Karpas-422 (cell line): Measurements from ENCODE around the gene PDE11A. TPM values are rescaled to one million over a fixed set of nuclear protein-coding genes. Genes with fewer than 3 reads are reported as not detected.

Source experiments
- DNase-seq: peaks from one replicate; pipeline ENCODE4 v3.0.0-alpha.2; 2015
- H2AFZ ChIP-seq: fragments of 200-600 bp; sonication (generic); 2 replicates; pipeline ENCODE4 v1.6.1; 2014; ENCODE audit warnings: antibody characterized with exemption, low read length, mixed read lengths
- H3K27ac ChIP-seq: fragments of 200-600 bp; sonication (generic); 2 replicates; pipeline ENCODE4 v1.5.1; 2014; ENCODE audit warnings: mild to moderate bottlenecking, low read length, moderate library complexity
- H3K27me3 ChIP-seq: fragments of 200-600 bp; sonication (generic); 2 replicates; pipeline ENCODE4 v1.6.1; 2014; ENCODE audit warnings: low read length, mixed read lengths
- H3K36me3 ChIP-seq: fragments of 200-600 bp; sonication (generic); 2 replicates; pipeline ENCODE4 v1.6.1; 2014; ENCODE audit warnings: low read length, mixed read lengths; ENCODE audit not compliant: insufficient read depth
- H3K4me1 ChIP-seq: fragments of 200-600 bp; sonication (generic); 2 replicates; pipeline ENCODE4 v1.6.1; 2014; ENCODE audit warnings: mild to moderate bottlenecking, low read length, mixed read lengths
- H3K4me2 ChIP-seq: fragments of 200-600 bp; sonication (generic); 2 replicates; pipeline ENCODE4 v1.6.1; 2014; ENCODE audit warnings: low read length, low read depth, mild to moderate bottlenecking; ENCODE audit not compliant: poor library complexity, severe bottlenecking
- H3K4me3 ChIP-seq: fragments of 200-600 bp; sonication (generic); 2 replicates; pipeline ENCODE4 v1.5.1; 2014; ENCODE audit warnings: mild to moderate bottlenecking, antibody characterized with exemption, low read length, mixed read lengths
- H3K79me2 ChIP-seq: fragments of 200-600 bp; sonication (generic); 2 replicates; pipeline ENCODE4 v1.6.1; 2014; ENCODE audit warnings: mild to moderate bottlenecking, low read length, mixed read lengths
- H3K9ac ChIP-seq: fragments of 200-600 bp; sonication (generic); 2 replicates; pipeline ENCODE4 v1.6.0; 2014; ENCODE audit warnings: low read length
- H3K9me2 ChIP-seq: fragments of 200-600 bp; sonication (generic), shearing (Covaris generic); replicated peaks from 2 replicates; pipeline ENCODE4 v1.6.0; 2014; ENCODE audit warnings: mild to moderate bottlenecking, low read length, moderate library complexity; ENCODE audit not compliant: insufficient read depth
- H3K9me3 ChIP-seq: fragments of 300-700, 200-600 bp; sonication (generic); 2 replicates; pipeline ENCODE4 v1.6.1; 2014; ENCODE audit warnings: low read length, mixed read lengths
- H4K20me1 ChIP-seq: fragments of 200-600 bp; sonication (generic); 2 replicates; pipeline ENCODE4 v1.6.1; 2014; ENCODE audit warnings: mild to moderate bottlenecking, antibody characterized with exemption, low read length, low read depth; ENCODE audit not compliant: insufficient read depth
- total RNA-seq: library from RNA; depleted of rRNA; stranded (reverse); fragments of >200 nt; shearing (Covaris generic); gene quantifications from 2 replicates; pipeline ENCODE4 v1.2.3, GENCODE V29; 2014; ENCODE audit warnings: low replicate concordance

PDE11A gene
- total RNA-seq, 1 experiment from 2014 or later = 0.52 TPM

DNA sequence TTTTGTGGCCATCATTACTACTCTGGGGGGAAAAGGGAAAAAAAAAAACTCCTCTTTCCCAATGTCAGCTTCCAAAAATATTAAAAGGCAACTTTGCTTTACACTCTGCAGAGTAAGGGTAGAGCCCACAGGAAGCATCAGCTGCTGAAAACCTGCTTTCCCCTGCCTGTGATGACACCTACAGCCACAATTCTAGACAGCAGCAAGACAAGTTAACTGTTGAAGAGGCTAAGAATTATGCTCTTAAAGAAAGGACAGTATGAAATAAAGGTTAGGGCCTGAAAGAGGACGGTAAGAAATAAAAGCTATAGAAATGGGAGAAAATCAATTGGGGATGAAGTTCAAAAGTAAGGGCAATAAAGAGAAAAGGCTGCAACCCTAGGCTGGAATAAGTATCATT lies 3.0 kb downstream of the PDE11A start:
- Histone ChIP-seq H3K9ac (no peak overlapping the region), H3K4me3 (no peak overlapping the region), H3K79me2 (no peaks in the 10 kb centered on the region), H3K9me2 (no peaks in the 10 kb centered on the region), H3K4me1 (no peaks in the 10 kb centered on the region), H3K9me3 (no peaks in the 10 kb centered on the region), H3K27me3 (no peaks in the 10 kb centered on the region), H4K20me1 (no peaks in the 10 kb centered on the region), H3K36me3 (no peaks in the 10 kb centered on the region), H2AFZ (no peak overlapping the region), H3K27ac (no peak overlapping the region), H3K4me2 (no peak overlapping the region)
- no peak for DNase-seq

DNA sequence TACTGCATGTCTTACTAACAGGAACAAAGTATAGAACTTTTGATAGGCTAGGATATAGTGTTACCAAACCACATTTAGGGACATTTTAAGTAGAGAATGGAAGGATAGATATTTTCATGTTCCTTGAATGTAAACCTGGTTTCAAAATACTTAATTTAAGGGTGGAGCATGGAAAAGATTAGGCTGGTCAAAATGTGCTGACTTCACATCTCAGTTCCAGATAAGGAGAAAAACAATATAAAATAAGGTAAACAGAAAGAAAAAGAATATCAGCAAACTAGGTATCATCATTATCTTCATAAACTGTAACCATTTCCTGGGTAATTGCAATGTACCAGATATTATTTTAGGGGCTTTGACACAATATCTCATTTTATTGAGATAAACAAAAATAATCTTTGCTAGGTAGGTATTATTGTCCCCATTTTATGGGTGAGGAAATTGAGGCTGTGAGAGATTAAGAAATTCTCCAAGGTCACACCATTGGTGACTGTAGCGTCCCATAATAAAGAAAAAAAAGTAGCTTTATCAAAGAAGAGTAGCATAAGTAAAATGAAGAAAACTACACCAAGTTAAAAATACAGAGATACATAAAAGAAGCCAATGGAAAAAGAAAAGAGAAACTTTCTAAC lies 3.6 kb downstream of the PDE11A start:
- H3K79me2 ChIP-seq = no peaks in the 10 kb centered on the region
- H3K9me2 ChIP-seq = no peaks in the 10 kb centered on the region
- H3K9ac ChIP-seq = no peak overlapping the region
- no peak overlapping the region for H3K27ac ChIP-seq
- H3K4me1 ChIP-seq = no peaks in the 10 kb centered on the region
- no peak overlapping the region for H3K4me2 ChIP-seq
- no peaks in the 10 kb centered on the region for H3K36me3 ChIP-seq
- H3K27me3 ChIP-seq = no peaks in the 10 kb centered on the region
- no peaks in the 10 kb centered on the region for H4K20me1 ChIP-seq
- no peak overlapping the region for H3K4me3 ChIP-seq
- DNase-seq = no peak
- no peak overlapping the region for H2AFZ ChIP-seq
- H3K9me3 ChIP-seq = no peaks in the 10 kb centered on the region

DNA sequence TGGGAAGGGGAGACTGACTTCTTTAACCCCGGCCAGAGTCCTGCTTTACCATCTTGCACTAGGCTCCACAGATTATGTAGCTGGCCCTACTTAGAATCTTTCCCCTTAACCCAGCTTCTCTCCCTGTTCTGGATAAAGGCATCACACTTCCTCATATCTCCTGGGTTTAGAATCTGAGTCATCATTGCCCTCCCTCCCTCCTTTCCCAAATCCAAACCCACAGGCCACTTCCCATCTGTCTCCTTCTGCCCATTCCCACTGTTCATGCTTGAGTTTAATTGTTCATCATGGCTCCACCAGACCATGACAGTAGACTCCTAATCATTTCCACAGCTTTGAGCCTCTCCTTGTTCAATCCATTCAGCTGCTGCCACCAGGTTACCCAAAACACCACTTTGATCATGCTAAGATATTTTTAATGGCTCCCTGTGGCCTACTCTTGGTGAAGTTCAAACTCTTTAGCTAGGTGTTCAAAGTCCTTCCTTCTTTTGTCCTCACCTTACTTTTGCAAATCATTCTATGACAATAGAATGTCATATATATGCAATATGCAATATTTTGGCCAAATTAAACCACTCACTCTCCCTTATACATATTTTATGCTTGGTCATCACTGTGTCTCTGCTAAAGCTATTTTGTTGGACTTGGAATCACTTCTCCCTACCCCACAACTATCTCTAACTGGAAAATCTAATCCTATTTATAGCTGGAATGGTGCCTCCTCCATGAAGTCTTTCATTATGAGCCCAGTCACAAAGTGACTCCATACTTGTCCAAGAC lies 5.5 kb downstream of the PDE11A start:
- Histone ChIP-seq H3K36me3 (no peaks in the 10 kb centered on the region), H3K9me3 (no peaks in the 10 kb centered on the region), H3K4me2 (no peak overlapping the region), H3K4me1 (no peaks in the 10 kb centered on the region), H3K4me3 (no peak overlapping the region), H3K79me2 (no peaks in the 10 kb centered on the region), H2AFZ (no peak overlapping the region), H4K20me1 (no peaks in the 10 kb centered on the region), H3K9ac (no peak overlapping the region), H3K9me2 (no peaks in the 10 kb centered on the region), H3K27ac (no peak overlapping the region), H3K27me3 (no peaks in the 10 kb centered on the region)
- DNase-seq = no peak

DNA sequence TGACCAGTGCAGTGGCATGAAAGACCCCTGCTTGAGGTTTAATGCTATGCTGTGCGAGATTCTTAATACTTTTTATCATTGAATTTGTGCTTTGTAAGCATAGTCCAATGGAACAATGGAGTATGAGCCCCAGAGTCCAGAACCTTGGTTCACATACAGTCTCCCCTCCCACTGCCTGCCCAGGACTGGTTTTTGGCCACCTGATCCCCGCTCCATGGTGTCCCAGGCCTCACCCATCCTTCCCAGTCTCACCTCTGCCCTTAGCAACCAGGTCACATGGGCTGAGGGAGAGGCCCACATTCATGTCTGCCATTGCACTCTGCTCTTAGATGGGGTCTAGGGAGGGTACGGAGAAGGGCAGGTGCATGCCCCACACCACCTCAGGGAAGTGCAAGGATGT lies 6.3 kb downstream of the PDE11A start:
- Histone ChIP-seq H3K4me2 (no peak overlapping the region), H3K4me1 (no peaks in the 10 kb centered on the region), H3K79me2 (no peaks in the 10 kb centered on the region), H3K27ac (no peak overlapping the region), H3K9me3 (no peaks in the 10 kb centered on the region), H2AFZ (no peak overlapping the region), H3K9me2 (no peaks in the 10 kb centered on the region), H4K20me1 (no peaks in the 10 kb centered on the region), H3K4me3 (no peak overlapping the region), H3K9ac (no peak overlapping the region), H3K27me3 (no peaks in the 10 kb centered on the region), H3K36me3 (no peaks in the 10 kb centered on the region)
- DNase-seq = no peak

DNA sequence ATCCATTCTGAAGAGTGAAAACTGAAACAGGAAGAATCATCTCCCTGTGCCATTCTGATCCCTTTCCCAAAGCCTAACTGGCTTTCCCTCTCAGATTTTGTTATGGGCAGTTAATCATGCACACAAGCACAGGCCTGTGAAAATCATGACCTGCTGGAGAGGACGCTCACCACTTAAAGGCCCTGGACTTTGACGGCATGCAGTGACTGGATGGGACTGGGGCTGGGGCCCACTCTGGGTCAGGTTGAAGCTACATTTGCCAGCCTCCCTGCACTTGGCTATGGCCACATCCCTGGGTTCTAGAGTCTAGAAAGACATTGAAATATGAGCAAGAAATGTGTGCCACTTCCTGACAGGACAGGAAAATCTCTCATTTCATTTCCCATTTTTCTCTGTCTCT lies 12.9 kb downstream of the PDE11A start:
- Histone ChIP-seq H3K4me1 (no peaks in the 10 kb centered on the region), H3K4me2 (no peak overlapping the region), H3K27me3 (no peaks in the 10 kb centered on the region), H3K36me3 (no peaks in the 10 kb centered on the region), H4K20me1 (no peaks in the 10 kb centered on the region), H3K4me3 (no peak overlapping the region), H2AFZ (no peak overlapping the region), H3K27ac (no peak overlapping the region), H3K9ac (no peak overlapping the region), H3K9me3 (no peaks in the 10 kb centered on the region), H3K9me2 (no peaks in the 10 kb centered on the region), H3K79me2 (no peaks in the 10 kb centered on the region)
- no peak for DNase-seq

DNA sequence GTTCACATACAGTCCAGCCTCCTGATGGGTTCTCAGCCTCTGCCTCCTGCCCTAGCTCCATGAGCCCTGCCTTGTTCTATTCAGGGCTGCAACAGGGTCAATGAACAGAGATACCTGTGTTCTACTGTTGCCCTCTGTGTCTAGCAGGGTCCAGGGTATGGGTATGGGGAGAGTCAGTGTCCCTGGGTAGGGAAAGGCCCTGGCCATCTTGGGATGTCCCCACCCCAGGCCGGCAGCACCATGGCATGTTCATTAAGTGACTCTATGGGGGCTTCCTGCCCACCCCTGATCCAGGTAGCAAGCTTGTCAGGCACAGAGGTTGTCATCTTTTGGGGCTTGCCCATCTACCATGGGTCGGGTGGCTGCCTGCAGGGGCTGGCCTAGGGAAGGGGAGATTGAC lies 13.5 kb downstream of the PDE11A start:
- DNase-seq = no peak
- no peaks in the 10 kb centered on the region for H3K27me3 ChIP-seq
- no peaks in the 10 kb centered on the region for H4K20me1 ChIP-seq
- H3K9ac ChIP-seq = no peak overlapping the region
- H3K4me1 ChIP-seq = no peaks in the 10 kb centered on the region
- H3K4me2 ChIP-seq = no peak overlapping the region
- no peak overlapping the region for H3K4me3 ChIP-seq
- H3K9me2 ChIP-seq = no peaks in the 10 kb centered on the region
- no peaks in the 10 kb centered on the region for H3K36me3 ChIP-seq
- no peaks in the 10 kb centered on the region for H3K9me3 ChIP-seq
- H2AFZ ChIP-seq = no peak overlapping the region
- H3K27ac ChIP-seq = no peak overlapping the region
- H3K79me2 ChIP-seq = no peaks in the 10 kb centered on the region

DNA sequence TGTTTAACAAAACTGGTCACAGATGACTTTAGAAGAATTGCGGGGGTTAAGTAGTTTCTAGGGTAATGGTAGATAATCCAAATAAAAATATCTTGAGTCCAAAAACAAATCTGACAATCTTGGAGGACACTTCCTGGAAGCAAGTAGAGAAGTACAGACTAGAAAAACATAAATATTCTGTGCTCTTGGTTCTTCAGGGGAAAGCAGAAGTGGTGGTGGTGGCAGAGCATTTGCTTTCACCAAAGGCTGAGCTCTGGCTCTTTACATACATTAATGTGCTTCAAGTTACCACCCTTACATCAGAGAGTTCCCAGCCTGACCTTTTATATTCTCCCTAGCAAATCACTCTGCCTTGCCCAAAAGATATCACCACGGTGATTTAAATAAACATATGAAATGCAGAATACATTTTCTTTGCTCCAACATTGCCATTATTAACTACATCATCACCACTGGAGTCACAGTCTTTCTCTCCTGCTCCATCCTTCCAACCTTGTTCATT lies 15.3 kb downstream of the PDE11A start:
- Histone ChIP-seq H3K4me3 (no peak overlapping the region), H3K9me3 (no peaks in the 10 kb centered on the region)

DNA sequence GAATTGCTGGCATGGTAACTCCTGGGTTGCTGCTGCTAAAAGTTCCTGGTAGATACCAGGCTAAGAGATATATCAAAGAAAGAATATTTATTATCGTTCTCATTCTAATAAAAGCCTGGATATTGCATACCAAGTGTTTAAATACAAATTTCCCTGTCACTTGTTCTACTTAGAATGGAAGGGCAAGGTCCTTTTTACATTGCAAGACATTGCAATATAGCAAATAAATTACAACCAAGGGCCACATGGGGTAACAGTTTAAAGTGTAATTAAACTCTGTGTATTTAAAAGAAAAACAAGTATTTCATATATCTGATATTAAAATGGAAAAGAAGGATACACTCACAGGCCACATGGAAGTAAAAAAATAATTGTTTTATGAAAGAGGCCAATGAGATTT lies 16.2 kb downstream of the PDE11A start:
- H3K4me3 ChIP-seq = no peak overlapping the region
- no peaks in the 10 kb centered on the region for H3K4me1 ChIP-seq
- H3K79me2 ChIP-seq = no peaks in the 10 kb centered on the region
- no peak overlapping the region for H3K27ac ChIP-seq
- H2AFZ ChIP-seq = no peak overlapping the region
- no peaks in the 10 kb centered on the region for H3K9me3 ChIP-seq
- H3K9me2 ChIP-seq = no peaks in the 10 kb centered on the region
- H3K4me2 ChIP-seq = no peak overlapping the region
- no peaks in the 10 kb centered on the region for H3K27me3 ChIP-seq
- DNase-seq = no peak
- H3K36me3 ChIP-seq = no peaks in the 10 kb centered on the region
- H4K20me1 ChIP-seq = no peaks in the 10 kb centered on the region
- H3K9ac ChIP-seq = no peak overlapping the region

More for the DNA sequence above, 15.3 kb downstream of the PDE11A start:
- no peak overlapping the region for H2AFZ ChIP-seq
- no peak overlapping the region for H3K4me2 ChIP-seq
- no peaks in the 10 kb centered on the region for H3K36me3 ChIP-seq
- DNase-seq = no peak
- H3K79me2 ChIP-seq = no peaks in the 10 kb centered on the region
- H3K9me2 ChIP-seq = no peaks in the 10 kb centered on the region
- no peaks in the 10 kb centered on the region for H4K20me1 ChIP-seq
- H3K27me3 ChIP-seq = no peaks in the 10 kb centered on the region
- no peak overlapping the region for H3K27ac ChIP-seq
- H3K4me1 ChIP-seq = no peaks in the 10 kb centered on the region
- no peak overlapping the region for H3K9ac ChIP-seq
